ENCODE measurements around the gene EFCC1.

DNA sequence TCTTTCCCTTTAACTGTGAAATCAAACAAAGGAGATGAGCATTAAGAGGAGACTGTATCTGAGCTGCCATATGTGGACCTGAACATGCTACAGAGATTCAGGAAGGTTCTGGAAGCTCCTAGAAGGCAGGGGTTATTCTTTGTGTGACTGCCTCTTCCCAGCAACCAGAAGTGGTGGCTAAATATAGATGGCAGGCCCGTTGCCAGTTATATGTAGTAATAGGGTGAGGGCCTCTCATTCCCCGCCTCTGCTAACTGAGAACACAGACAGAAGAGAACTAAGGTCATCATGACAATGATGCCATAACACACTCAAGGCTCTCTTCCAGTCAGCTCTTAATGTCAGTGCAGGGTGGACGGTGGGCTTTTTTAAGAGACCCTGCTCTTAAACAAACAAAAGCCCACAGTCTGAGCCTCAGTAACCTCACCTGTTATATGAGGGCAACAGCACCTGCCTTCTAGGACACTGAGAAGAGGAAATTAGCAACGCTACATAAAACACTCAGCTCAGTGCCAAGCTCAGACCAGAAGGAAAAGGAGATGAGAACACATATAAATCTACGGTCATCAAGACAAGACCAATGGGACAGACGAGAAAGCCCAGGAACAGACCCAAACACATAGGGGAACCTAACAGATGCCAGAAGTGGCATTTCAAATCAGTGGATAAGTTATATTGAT, 29.5 kb upstream of the EFCC1 start:
- TF ChIP-seq, protein P1, sequence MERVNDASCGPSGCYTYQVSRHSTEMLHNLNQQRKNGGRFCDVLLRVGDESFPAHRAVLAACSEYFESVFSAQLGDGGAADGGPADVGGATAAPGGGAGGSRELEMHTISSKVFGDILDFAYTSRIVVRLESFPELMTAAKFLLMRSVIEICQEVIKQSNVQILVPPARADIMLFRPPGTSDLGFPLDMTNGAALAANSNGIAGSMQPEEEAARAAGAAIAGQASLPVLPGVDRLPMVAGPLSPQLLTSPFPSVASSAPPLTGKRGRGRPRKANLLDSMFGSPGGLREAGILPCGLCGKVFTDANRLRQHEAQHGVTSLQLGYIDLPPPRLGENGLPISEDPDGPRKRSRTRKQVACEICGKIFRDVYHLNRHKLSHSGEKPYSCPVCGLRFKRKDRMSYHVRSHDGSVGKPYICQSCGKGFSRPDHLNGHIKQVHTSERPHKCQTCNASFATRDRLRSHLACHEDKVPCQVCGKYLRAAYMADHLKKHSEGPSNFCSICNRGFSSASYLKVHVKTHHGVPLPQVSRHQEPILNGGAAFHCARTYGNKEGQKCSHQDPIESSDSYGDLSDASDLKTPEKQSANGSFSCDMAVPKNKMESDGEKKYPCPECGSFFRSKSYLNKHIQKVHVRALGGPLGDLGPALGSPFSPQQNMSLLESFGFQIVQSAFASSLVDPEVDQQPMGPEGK (CRISPR knock-in tag; IDR thresholded peaks at IDR 0.05; ENCODE audit: borderline replicate concordance) = no peak
- TF ChIP-seq ZC3H10 (CRISPR knock-in tag; IDR thresholded peaks at IDR 0.05) = no peak
- TF ChIP-seq ZFP30 (CRISPR knock-in tag; IDR thresholded peaks at IDR 0.05) = no peak
- TF ChIP-seq TCF4 (CRISPR knock-in tag; IDR thresholded peaks at IDR 0.05; ENCODE audit: borderline replicate concordance) = no peak
- no peak for TF ChIP-seq ZNF70 (CRISPR knock-in tag; IDR thresholded peaks at IDR 0.05)
- TF ChIP-seq RARB (CRISPR knock-in tag; IDR thresholded peaks at IDR 0.05) = no peak
- TF ChIP-seq, protein P2, sequence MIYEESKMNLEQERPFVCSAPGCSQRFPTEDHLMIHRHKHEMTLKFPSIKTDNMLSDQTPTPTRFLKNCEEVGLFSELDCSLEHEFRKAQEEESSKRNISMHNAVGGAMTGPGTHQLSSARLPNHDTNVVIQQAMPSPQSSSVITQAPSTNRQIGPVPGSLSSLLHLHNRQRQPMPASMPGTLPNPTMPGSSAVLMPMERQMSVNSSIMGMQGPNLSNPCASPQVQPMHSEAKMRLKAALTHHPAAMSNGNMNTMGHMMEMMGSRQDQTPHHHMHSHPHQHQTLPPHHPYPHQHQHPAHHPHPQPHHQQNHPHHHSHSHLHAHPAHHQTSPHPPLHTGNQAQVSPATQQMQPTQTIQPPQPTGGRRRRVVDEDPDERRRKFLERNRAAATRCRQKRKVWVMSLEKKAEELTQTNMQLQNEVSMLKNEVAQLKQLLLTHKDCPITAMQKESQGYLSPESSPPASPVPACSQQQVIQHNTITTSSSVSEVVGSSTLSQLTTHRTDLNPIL (CRISPR knock-in tag; IDR thresholded peaks at IDR 0.05; ENCODE audit: low read depth) = no peak

Data from SK-N-SH treated with all-trans-retinoic acid at 6 μM for 48 hours (cell line).